NCI-H1092 treated with DMSO at 0.1 percent for 48 hours (cell line): ENCODE data around the gene RPS15.

Experiments
- DNase-seq: peaks from one replicate; lab custom pipeline; 2025; lab: John Stamatoyannopoulos, UW

Gene RPS15

GRCh38 chr19:1420590-1420989 lies 17.6 kb upstream of the RPS15 start:
- no peak for DNase-seq

- DNase-seq = no peak
Measured at GRCh38 chr19:1421218-1421957, 16.8 kb upstream of the RPS15 start.

GRCh38 chr19:1421958-1422305 lies 16.3 kb upstream of the RPS15 start:
- DNase-seq = no peak

- no peak for DNase-seq
Measured at GRCh38 chr19:1422360-1422759, 15.8 kb upstream of the RPS15 start.

GRCh38 chr19:1422943-1423342 lies 15.3 kb upstream of the RPS15 start:
- no peak for DNase-seq

- DNase-seq = no peak
Measured at GRCh38 chr19:1423436-1424191, 14.6 kb upstream of the RPS15 start.

- DNase-seq = no peak
Measured at GRCh38 chr19:1424192-1424955, 13.8 kb upstream of the RPS15 start.

GRCh38 chr19:1425102-1425837 lies 12.9 kb upstream of the RPS15 start:
- DNase-seq = no peak

GRCh38 chr19:1425902-1426301 lies 12.3 kb upstream of the RPS15 start:
- no peak for DNase-seq

- no peak for DNase-seq
Measured at GRCh38 chr19:1426736-1427135, 11.5 kb upstream of the RPS15 start.

GRCh38 chr19:1427221-1427920 lies 10.8 kb upstream of the RPS15 start:
- no peak for DNase-seq

- DNase-seq = no peak
Measured at GRCh38 chr19:1428738-1429391, 9.3 kb upstream of the RPS15 start.

- no peak for DNase-seq
Measured at GRCh38 chr19:1429750-1430149, 8.4 kb upstream of the RPS15 start.

GRCh38 chr19:1430246-1430645 lies 8.0 kb upstream of the RPS15 start:
- no peak for DNase-seq

- DNase-seq = no peak
Measured at GRCh38 chr19:1431759-1432506, 6.3 kb upstream of the RPS15 start.

GRCh38 chr19:1432507-1432887 lies 5.7 kb upstream of the RPS15 start:
- DNase-seq = no peak

- no peak for DNase-seq
Measured at GRCh38 chr19:1433119-1434039, 4.8 kb upstream of the RPS15 start.

GRCh38 chr19:1434040-1434366 lies 4.2 kb upstream of the RPS15 start:
- no peak for DNase-seq

- no peak for DNase-seq
Measured at GRCh38 chr19:1434577-1435060, 3.6 kb upstream of the RPS15 start.
